ENCODE data around the gene MAOA.
"Not testable (repeated sequence)": the region's sequence is repeated elsewhere in the genome, so short reads cannot be mapped to it uniquely, and the experiment has no call there.

Gene MAOA

DNA sequence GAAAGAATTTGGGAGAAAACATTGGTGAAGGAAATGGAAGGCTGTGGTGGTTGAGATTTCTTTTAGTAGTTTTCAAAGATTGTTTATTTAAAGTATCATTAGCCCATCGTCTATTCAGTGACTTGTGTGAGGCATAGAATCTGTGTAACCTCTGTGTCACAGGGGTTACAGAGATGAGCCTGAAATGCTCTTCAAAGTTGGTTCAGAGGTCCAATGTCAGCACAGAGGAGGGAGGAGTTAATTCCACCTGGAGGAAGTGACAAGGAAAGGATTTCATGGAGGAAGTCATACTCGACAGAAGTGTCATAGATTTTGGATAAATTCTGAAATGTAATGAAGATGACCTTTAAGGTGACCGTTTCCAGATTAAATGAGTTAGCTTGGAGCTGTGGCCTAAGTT is 8.2 kb downstream of the MAOA start:
- DNase-seq (ENCODE audit: low spot score) = no peak

GRCh38 chrX:43664708-43665107 is 8.6 kb downstream of the MAOA start:
- no peak for DNase-seq (ENCODE audit: low spot score)

- DNase-seq (ENCODE audit: low spot score) = no peak
These were observed 10.3 kb downstream of the MAOA start for GRCh38 chrX:43666311-43666912.

- DNase-seq (ENCODE audit: low spot score) = not testable (repeated sequence)
These were observed 20.0 kb downstream of the MAOA start for GRCh38 chrX:43675965-43676628.

DNA sequence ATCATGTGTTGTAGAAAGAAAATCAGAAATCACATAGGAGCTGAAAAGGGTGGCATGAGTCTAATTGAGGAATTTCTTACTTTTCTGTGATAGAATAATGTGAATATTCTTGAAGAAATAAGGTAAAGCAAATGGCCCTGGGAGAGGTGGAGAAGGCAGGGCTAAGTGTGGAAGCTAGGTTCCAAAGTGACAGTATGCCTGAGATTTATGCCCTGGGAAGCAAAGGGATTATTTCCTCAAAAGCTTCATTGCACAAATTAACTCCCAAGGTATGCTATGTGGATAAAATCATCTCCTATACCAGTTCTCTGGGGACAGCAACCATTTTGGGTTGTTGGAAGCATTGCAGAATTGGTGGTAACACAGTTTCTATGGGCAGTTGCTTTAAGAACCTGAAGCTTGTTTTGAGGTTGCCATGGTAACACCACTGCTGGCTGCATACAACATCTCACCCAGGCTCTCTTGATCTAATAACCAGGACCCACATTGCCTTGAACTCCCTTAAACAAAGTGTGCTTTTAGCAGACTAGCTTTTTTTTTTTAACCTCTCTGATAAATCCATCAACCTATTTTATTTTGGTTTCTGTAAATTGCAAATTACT is 21.0 kb downstream of the MAOA start:
- DNase-seq (ENCODE audit: low spot score) = peak; percentile 15

- DNase-seq (ENCODE audit: low spot score) = no peak
These were observed 21.9 kb downstream of the MAOA start for GRCh38 chrX:43677993-43678392.

DNA sequence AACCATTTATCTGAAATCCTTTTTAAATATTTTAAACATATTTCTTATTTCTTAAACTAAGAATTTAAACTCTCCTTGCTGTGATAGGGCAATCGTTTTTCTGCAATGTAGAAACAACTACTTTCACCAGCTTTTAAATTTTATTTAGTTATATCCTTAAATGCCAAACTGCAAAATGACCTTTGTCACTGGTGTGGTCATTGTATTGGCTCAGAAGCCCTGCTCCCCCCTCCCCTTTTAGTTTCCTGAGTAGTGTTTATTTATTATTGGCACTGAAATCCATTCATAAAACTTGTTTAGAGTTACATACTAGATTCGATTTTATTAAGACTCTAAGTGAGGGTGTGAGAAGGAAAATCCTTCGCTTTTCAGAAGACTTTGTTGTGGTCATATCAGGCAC is 23.0 kb downstream of the MAOA start:
- DNase-seq (ENCODE audit: low spot score) = no peak

GRCh38 chrX:43679778-43680177 is 23.7 kb downstream of the MAOA start:
- no peak for DNase-seq (ENCODE audit: low spot score)

DNA sequence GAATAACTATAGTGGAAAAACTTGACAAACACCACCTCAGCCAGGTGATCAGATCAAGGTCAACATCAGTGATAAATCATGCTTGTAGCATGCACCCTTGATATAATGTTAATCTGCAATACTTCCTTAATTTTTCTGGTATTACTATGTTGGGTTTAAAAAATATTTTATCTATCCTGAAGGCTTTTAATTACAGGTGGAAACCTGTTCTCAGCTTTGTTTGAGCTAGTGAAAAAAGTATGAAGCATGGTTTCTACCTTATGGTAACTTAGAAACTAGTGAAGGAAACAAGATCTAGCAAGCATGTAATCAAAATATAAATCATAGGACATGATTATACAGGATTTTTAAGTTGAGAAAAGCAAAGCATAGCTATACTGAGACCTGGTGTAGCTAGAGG is 26.6 kb downstream of the MAOA start:
- DNase-seq (ENCODE audit: low spot score) = no peak

DNA sequence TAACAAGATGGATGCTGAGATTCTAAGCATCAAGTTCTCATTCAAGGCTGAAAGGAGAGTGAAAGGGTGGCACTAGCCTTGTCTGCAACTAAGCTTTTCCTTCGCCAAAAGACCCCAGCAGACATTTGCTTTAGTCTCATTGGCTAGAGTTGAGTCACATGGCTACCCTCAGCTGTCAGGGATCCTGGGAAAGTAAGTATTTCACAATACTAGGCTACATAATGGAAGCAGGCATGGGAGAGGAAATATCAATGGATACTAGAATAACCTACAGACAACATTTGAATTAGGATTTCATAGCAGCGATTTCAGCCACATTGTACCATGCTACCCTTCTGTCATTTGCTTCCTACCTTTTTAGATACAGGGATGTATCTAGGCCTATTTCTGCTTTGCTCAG is 29.1 kb downstream of the MAOA start:
- no peak for DNase-seq (ENCODE audit: low spot score)

GRCh38 chrX:43688586-43688985 is 32.5 kb downstream of the MAOA start:
- DNase-seq (ENCODE audit: low spot score) = no peak

DNA sequence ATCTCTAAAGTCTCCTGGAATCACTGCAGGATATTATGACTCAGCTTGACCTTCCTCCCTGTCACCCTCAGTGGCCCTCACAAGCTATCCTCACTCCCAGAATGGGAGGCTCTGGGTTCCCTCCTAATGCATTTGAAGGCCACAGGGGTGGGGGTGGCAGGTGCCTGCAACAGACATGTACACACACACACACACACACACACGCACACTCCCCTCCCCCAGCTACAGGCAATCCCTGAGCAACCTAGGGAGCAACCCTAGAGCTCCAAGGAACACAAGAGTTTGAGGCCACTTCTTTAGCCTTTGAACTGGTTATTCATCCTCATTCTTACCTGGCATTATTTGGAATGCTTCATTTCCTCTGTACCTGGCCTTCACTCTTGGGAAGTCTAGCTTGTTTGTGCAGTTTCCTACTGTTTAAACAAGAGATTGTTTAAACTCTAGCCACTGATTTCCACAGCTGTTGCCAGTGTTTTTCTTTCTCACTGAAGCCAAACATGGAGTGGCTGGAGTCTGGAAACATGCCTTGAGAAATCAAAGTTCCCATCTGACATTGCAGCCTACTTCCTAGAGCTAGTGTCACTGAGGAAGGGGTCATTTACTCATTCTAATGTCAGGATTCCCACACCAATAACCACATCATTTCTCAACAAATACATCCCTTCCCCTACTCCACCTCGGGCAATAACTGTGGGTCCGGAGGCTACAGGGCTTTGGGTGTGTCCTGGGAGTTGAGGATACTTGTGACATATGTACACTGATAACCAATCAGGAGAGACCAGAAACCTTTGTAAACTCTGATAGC is 37.7 kb downstream of the MAOA start:
- no peak for DNase-seq (ENCODE audit: low spot score)

DNA sequence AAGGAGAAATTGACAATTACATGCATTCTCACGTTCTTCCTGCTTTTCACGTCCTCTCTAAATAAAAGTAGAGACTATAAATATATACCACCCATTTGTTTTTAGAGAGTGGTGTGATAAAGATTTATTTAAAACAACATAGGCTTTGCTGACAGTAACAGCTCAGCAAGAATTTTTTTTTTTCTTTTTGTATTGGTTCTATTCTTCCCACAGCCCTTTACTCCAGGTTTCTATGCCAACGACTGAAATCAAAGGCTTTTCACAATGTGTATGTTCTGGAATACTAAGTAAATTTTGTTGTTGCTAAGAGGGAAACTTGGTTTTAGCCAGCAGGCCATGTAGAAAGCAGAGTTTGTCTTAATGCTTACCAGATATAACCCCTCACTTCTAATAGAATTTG is 43.4 kb downstream of the MAOA start:
- no peak for DNase-seq (ENCODE audit: low spot score)

DNA sequence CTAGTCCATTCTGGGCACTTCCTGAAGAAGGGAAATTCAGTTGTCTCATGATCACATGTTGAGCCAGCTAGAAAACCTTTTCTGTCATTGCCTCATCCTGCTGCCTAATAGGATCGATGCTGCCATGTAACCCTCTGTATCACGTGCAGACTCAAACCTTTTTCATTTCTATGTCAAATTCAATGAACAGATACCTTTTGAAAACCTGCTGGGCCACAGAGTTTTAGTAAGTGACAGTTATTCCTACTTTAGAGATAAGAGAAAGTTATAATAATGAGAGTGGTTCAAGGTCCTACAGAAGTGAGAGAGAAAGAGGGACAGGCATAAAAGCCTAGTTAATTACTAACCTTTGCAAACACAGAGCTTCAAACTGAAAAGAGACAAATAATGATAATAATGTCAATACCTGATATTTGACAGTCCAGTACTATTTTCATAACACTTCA is 46.0 kb downstream of the MAOA start:
- no peak for DNase-seq (ENCODE audit: low spot score)

DNA sequence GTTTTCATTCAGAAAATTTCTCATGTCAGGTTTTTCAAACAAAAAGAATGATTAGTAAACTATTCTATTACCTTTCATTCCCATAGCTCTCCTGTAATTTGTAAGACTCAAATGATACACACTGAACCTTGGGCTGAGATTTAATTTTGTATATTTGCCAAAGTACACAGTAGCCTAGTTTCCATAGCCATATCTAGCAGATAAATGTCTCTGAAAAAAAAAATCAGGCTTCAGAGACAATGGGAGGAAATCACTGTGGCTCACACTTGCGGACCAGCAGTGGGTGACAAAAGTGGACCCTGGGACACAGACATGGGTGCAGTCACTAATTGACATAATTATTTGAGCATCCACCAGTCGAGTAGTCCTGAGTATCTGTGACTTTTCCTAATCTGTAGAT is 46.6 kb downstream of the MAOA start:
- DNase-seq (ENCODE audit: low spot score) = no peak

GRCh38 chrX:43703211-43703791 is 47.2 kb downstream of the MAOA start:
- no peak for DNase-seq (ENCODE audit: low spot score)

DNA sequence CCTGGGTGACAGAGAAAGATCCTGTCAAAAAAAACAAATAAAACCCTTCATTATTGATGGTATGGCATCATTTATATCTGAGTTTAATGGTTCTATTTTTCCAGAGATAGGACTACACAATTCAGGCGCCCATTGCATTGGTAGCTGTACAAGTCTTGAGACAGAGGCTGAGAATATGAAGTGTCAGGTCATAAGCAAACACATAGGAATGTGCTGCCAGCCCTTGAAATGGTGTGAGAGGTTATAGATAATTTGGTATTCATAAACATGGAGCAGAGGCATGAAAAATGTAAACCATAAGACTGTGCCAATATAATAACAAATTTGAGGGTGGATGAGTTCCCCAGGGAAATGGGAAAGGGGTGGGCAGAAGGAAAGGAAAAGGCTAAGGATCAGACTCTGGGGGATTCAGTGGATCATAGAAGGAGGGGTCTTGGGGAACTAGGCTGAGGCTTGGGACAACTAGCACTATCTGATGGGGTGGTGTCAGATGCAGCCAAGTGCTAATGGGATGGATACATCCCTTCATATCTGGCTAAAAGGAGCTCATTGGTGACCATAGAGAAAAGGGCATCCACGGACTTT is 50.8 kb downstream of the MAOA start:
- no peak for DNase-seq (ENCODE audit: low spot score)

DNA sequence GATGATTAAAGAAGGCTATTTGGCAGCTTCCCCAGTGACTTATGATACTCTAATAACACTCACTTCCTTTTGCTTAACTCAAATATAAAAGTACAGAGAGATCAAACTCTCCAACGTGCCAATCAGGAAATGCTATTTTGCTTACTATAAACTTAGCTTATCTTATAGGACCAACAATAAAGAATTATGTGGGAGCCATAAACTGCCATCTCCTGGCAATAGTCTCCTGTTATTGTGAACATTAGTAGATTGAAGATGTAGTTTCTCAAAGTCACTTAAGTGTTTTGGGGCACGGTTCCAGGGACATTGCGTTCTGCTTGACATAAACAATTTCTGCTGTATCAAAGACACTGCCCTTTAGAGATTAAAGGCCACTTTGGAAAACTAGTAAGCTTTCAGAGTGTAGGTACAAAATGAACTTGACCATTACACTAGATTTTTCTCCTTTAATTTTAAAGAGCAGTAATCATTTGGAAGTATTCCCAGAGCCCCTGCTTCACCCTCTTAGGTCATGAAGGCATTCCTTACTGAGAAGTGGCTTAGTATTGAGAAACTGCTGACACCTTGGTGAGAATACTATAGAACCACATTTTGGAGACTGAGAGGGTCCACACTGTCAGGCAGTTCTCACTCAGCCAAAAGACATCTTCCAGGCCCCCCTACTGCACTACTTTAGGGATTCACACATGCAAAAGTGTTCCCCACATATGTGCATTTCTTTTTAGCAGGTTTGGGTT is 51.9 kb downstream of the MAOA start:
- no peak for DNase-seq (ENCODE audit: low spot score)

- DNase-seq (ENCODE audit: low spot score) = no peak
These were observed 60.0 kb downstream of the MAOA start for GRCh38 chrX:43716144-43716543.

GRCh38 chrX:43716696-43717095 is 60.6 kb downstream of the MAOA start:
- no peak for DNase-seq (ENCODE audit: low spot score)

GRCh38 chrX:43717161-43717560 is 61.1 kb downstream of the MAOA start:
- no peak for DNase-seq (ENCODE audit: low spot score)
